ENCODE results near the gene TNFSF9. TPM values are rescaled to one million over a fixed set of nuclear protein-coding genes. Genes with fewer than 3 reads are reported as not detected.
"Not testable (repeated sequence)": the region's sequence is repeated elsewhere in the genome, so short reads cannot be mapped to it uniquely, and the experiment has no call there.

The TNFSF9 gene
- total RNA-seq, 2 donors from 2014 or later = 3.4 to 6.3 TPM

- DNase-seq (no peak), ATAC-seq (replicated peaks in 1 of 2) (peak; percentile 13 to 16)
- H3K4me3 Mint-ChIP-seq = peak overlapping the region; percentile 82 to 85
- H3K27me3 Mint-ChIP-seq (ENCODE audit: low read depth) = peaks cover 45% of the 10 kb centered on the region
- H3K9me3 Mint-ChIP-seq = no peaks in the 10 kb centered on the region
- H3K4me1 Mint-ChIP-seq (ENCODE audit: low read depth) = peaks cover 47% of the 10 kb centered on the region
- H3K27ac Mint-ChIP-seq = no peak overlapping the region
- peaks cover 2 to 11% of the 10 kb centered on the region in 2 donors for H3K36me3 Mint-ChIP-seq (ENCODE audit: insufficient read depth in 2 of 2)
These were observed 533 bp downstream of the TNFSF9 start for GRCh38 chr19:6531163-6531955.

DNA sequence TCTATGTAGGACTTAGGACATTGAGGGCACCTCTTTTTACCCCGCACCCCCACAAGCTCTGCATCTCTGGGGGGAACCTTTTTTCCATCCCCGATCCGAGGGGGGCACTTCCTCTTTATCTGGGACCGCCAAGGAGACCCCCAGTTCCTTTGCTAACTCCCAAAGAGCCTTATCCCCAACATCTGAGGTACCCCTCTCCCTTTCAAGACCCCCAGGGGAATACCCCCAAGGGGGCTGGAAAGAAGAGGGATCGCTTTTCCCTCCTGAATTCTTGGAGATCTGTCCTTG, 1.1 kb downstream of the TNFSF9 start:
- H3K27ac Mint-ChIP-seq = no peak overlapping the region
- H3K4me1 Mint-ChIP-seq (ENCODE audit: low read depth) = peaks cover 52% of the 10 kb centered on the region
- ATAC-seq (replicated peaks in 1 of 2) = no peak
- peaks cover 2 to 11% of the 10 kb centered on the region in 2 donors for H3K36me3 Mint-ChIP-seq (ENCODE audit: insufficient read depth in 2 of 2)
- H3K27me3 Mint-ChIP-seq (ENCODE audit: low read depth) = peaks cover 45% of the 10 kb centered on the region
- DNase-seq = no peak
- H3K9me3 Mint-ChIP-seq = no peaks in the 10 kb centered on the region
- peak overlapping the region; percentile 82 to 85 for H3K4me3 Mint-ChIP-seq

GRCh38 chr19:6532244-6532999, 1.6 kb downstream of the TNFSF9 start:
- ATAC-seq (replicated peaks in 1 of 2) (no peak), DNase-seq (peak in 1 of 2 donors; percentile 23)
- Mint-ChIP-seq H3K36me3 (ENCODE audit: insufficient read depth in 2 of 2) (peaks cover 2 to 11% of the 10 kb centered on the region in 2 donors), H3K4me1 (ENCODE audit: low read depth) (peaks cover 56% of the 10 kb centered on the region), H3K27ac (peak overlapping the region; percentile 49), H3K4me3 (peak overlapping the region; percentile 82 to 85), H3K27me3 (ENCODE audit: low read depth) (peaks cover 45% of the 10 kb centered on the region), H3K9me3 (no peaks in the 10 kb centered on the region)

DNA sequence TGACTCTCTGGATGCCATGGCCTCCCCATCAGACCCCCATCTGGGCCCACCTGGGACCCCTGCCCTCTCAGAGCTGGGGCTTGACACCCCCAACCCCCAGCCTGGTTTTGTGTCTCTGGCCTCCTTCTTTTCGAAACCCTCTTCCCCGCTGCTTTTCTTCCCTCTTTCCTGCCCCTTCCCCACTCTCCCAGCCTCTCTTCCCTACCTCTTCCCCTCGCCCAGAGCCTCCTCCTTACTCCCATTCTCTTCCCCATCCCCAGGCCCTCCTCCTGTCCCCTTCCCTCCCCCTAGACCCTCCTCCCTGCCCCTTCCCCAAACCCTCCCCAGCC, 2.1 kb downstream of the TNFSF9 start:
- Mint-ChIP-seq H3K27ac (peak overlapping the region; percentile 49), H3K4me1 (ENCODE audit: low read depth) (peaks cover 56% of the 10 kb centered on the region)

DNA sequence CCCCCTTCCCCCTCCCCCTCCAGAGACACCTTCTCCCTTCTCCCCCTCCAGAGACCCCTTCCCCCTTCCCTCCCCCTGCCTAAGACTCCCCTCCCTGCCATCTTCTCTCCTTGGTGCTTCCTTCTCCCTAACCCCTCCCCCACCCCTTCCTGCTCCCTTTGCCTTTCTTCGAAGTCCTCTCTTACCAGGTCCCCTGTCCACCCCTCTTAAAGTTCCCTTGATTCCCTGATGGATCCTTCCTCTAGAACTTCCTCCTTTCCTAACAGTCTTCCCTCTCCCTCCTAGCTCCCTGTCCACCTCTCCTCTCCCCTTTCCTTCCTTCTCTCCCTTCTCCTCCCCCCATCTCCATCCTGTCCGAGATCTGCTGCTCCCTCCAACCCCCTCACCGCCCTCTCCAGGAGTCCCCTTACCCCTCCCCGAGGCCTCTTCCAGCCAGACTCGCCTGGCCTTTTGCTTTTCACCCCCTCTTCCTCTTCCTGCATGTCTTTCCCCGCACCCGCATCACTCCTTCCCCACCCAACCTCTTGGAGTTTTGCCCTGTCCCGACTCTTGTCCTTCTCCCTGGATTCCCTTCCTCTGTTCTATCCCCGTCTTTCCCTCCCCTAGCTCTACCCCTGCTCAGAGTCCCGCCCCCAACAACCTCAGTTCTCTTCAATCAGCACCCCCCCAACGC, 3.1 kb downstream of the TNFSF9 start:
- H3K4me3 Mint-ChIP-seq = peak overlapping the region; percentile 15 to 29
- peak overlapping the region; percentile 12 for H3K27ac Mint-ChIP-seq
- DNase-seq (no peak), ATAC-seq (replicated peaks in 1 of 2) (no peak)
- no peaks in the 10 kb centered on the region for H3K9me3 Mint-ChIP-seq
- peaks cover 2 to 11% of the 10 kb centered on the region in 2 donors for H3K36me3 Mint-ChIP-seq (ENCODE audit: insufficient read depth in 2 of 2)
- H3K27me3 Mint-ChIP-seq (ENCODE audit: low read depth) = peaks cover 45% of the 10 kb centered on the region
- peaks cover 63% of the 10 kb centered on the region for H3K4me1 Mint-ChIP-seq (ENCODE audit: low read depth)

More for the DNA sequence above, 2.1 kb downstream of the TNFSF9 start:
- Mint-ChIP-seq H3K36me3 (ENCODE audit: insufficient read depth in 2 of 2) (peaks cover 2 to 11% of the 10 kb centered on the region in 2 donors), H3K4me3 (peak overlapping the region; percentile 82 to 85), H3K27me3 (ENCODE audit: low read depth) (peaks cover 45% of the 10 kb centered on the region), H3K9me3 (no peaks in the 10 kb centered on the region)
- DNase-seq (no peak), ATAC-seq (replicated peaks in 1 of 2) (no peak)

- ATAC-seq (replicated peaks in 1 of 2) (no peak), DNase-seq (no peak)
- H3K27ac Mint-ChIP-seq = no peak overlapping the region
- H3K36me3 Mint-ChIP-seq (ENCODE audit: insufficient read depth in 2 of 2) = peaks cover 2 to 11% of the 10 kb centered on the region in 2 donors
- H3K4me1 Mint-ChIP-seq (ENCODE audit: low read depth) = peaks cover 58% of the 10 kb centered on the region
- peak overlapping the region in 1 of 2 donors; percentile 47 for H3K4me3 Mint-ChIP-seq
- H3K9me3 Mint-ChIP-seq = no peaks in the 10 kb centered on the region
- peaks cover 39% of the 10 kb centered on the region for H3K27me3 Mint-ChIP-seq (ENCODE audit: low read depth)
These were observed 3.7 kb downstream of the TNFSF9 start for GRCh38 chr19:6534451-6535093.

DNA sequence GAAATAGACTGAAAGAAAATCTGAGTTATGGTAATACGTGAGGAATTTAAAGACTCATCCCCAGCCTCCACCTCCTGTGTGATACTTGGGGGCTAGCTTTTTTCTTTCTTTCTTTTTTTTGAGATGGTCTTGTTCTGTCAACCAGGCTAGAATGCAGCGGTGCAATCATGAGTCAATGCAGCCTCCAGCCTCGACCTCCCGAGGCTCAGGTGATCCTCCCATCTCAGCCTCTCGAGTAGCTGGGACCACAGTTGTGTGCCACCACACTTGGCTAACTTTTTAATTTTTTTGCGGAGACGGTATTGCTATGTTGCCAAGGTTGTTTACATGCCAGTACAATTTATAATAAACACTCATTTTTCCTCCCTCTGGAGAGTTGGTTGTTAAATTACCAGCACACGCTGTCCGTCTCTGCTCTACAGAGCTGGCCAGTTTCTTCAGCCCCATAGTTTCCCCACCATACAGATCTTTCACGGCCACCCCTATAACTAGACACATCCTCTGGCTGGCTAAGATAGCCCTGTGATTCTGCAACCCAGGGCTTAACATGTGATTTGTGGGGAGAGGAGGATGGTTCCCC, 4.8 kb downstream of the TNFSF9 start:
- Mint-ChIP-seq H3K36me3 (ENCODE audit: insufficient read depth in 2 of 2) (peaks cover 2 to 8% of the 10 kb centered on the region in 2 donors), H3K27me3 (ENCODE audit: low read depth) (peaks cover 28% of the 10 kb centered on the region), H3K9me3 (no peaks in the 10 kb centered on the region), H3K4me3 (peak overlapping the region; percentile 11 to 35), H3K27ac (peak overlapping the region; percentile 61), H3K4me1 (ENCODE audit: low read depth) (peaks cover 48% of the 10 kb centered on the region)
- DNase-seq (no peak), ATAC-seq (replicated peaks in 1 of 2) (no peak)

DNA sequence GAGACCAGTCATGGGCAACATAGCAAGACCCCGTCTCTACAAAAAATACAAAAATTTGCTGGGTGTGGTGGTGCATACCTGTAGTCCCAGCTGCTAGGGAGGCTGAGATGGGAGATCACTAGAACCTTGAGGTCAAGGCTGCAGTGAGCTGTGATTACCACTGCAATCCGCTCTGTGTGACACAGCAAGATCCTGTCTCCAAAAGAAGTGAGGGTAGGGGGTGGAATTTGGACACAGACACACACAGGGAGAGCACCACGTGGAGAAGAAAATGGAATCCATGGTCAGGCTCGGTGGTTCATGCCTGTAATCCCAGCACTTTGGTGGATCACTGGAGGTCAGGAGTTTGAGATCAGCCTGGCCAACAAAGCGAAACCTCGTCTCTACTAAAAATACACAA, 8.7 kb downstream of the TNFSF9 start:
- no peak for DNase-seq
- Mint-ChIP-seq H3K9me3 (no peaks in the 10 kb centered on the region), H3K36me3 (ENCODE audit: insufficient read depth in 2 of 2) (peaks cover 0 to 3% of the 10 kb centered on the region in 2 donors), H3K27me3 (ENCODE audit: low read depth) (no peaks in the 10 kb centered on the region), H3K27ac (no peak overlapping the region), H3K4me3 (no peak overlapping the region), H3K4me1 (ENCODE audit: low read depth) (peaks cover 39% of the 10 kb centered on the region)
- ATAC-seq (replicated peaks in 1 of 2) = no peak

- Mint-ChIP-seq H3K9me3 (no peaks in the 10 kb centered on the region), H3K27ac (no peak overlapping the region), H3K36me3 (ENCODE audit: insufficient read depth in 2 of 2) (no peaks in the 10 kb centered on the region), H3K4me3 (no peak overlapping the region), H3K4me1 (ENCODE audit: low read depth) (peaks cover 31% of the 10 kb centered on the region), H3K27me3 (ENCODE audit: low read depth) (no peaks in the 10 kb centered on the region)
- DNase-seq (no peak), ATAC-seq (replicated peaks in 1 of 2) (no peak)
These were observed 10.3 kb downstream of the TNFSF9 start for GRCh38 chr19:6540918-6541689.

DNA sequence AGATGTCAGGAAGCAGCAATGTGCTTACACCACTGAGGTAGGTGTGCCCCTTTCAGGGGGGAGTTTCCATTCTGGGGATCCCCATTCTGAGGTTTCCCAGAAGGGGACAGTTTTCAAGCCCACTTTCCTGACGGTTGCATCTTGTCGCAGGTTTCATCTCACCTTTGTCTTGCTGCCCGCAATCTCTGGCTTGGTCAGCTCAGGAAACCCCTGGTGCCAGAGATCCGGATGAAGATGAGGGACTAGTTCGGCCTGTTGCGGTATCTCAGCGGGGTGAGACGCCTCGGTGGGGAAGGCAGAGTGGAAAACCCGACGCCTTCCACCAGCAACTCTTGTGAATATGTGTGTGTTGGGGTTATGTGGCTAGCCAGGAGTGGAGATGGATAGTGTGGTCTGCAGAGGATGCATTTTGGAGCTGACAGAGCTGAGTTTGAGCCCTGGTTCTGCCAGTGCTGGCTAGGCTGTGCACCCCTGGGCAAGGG, 13.1 kb downstream of the TNFSF9 start:
- Mint-ChIP-seq H3K9me3 (peaks cover 0 to 3% of the 10 kb centered on the region in 2 donors), H3K27me3 (ENCODE audit: low read depth) (no peaks in the 10 kb centered on the region), H3K4me3 (peak overlapping the region in 1 of 2 donors; percentile 21), H3K4me1 (ENCODE audit: low read depth) (peaks cover 12% of the 10 kb centered on the region), H3K27ac (no peak overlapping the region), H3K36me3 (ENCODE audit: insufficient read depth in 2 of 2) (no peaks in the 10 kb centered on the region)
- DNase-seq = peak in 1 of 2 donors; percentile 13
- peak; percentile 34 to 39 for ATAC-seq (replicated peaks in 1 of 2)

DNA sequence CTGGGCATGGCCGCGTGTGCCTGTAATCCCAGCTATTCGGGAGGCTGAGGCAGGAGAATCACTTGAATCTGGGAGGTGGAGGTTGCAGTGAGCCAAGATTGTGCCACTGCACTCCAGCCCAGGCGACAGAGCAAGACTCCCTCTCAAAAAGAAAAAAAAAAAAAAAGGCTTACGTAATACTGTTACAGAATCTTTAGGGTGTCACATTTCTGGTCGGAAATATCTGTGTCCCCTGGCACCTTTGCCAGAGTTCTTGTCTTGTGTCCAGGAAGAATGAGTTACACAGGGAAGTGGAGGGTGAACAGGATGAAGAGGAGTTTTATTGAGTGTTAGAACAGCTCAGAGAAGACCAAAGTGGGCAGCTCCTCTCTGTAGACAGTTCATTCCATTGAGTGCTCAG, 19.9 kb downstream of the TNFSF9 start:
- H3K36me3 Mint-ChIP-seq (ENCODE audit: insufficient read depth in 2 of 2); H3K27ac Mint-ChIP-seq; H3K9me3 Mint-ChIP-seq; H3K4me3 Mint-ChIP-seq; ATAC-seq (replicated peaks in 1 of 2); H3K27me3 Mint-ChIP-seq (ENCODE audit: low read depth); DNase-seq: not testable (repeated sequence)
- H3K4me1 Mint-ChIP-seq (ENCODE audit: low read depth) = peaks cover 12% of the 10 kb centered on the region

- Mint-ChIP-seq H3K36me3 (ENCODE audit: insufficient read depth in 2 of 2) (no peaks in the 10 kb centered on the region), H3K4me1 (ENCODE audit: low read depth) (peaks cover 12% of the 10 kb centered on the region), H3K4me3 (no peak overlapping the region), H3K27me3 (ENCODE audit: low read depth) (no peaks in the 10 kb centered on the region), H3K27ac (no peak overlapping the region), H3K9me3 (peaks cover 0 to 3% of the 10 kb centered on the region in 2 donors)
- ATAC-seq (replicated peaks in 1 of 2) (no peak), DNase-seq (no peak)
These were observed 20.3 kb downstream of the TNFSF9 start for GRCh38 chr19:6551091-6551490.

Data from activated T-cell treated with anti-CD3 and anti-CD28 coated beads, Interleukin-2, amount 50 U/mL, for 72 hours (primary cell).